NCI-H2107 (cell line): Measurements from ENCODE around the gene SPATC1L.

ENCODE experiments used
- DNase-seq: peaks from one replicate; lab custom pipeline; 2025; lab: John Stamatoyannopoulos, UW

The SPATC1L gene

DNA sequence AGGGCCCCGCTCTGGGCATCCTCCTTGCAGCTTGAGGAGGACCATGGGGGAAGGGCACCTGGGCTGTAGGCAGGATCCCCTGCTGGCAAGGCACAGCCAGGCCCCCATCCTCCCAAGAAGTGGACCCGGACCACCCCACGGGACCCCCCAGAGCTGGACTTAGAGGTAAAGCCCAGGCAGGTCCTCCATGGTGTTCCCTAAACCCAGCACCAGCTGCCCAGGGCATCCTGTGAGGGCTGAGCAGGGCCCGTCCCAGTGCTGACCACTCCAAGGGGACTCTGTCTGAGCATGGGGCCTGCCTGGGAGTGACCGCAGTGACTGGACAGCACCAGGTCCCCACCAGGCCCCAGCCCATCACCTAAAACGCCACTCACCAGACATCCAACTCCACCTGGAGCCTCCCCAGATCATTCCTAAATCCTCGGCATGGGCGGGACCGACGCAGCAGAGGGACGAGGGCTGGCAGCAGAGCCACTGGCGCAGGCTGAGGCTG lies 65.1 kb downstream of the SPATC1L start:
- DNase-seq: no peak

GRCh38 chr21:46118316-46119143 lies 65.7 kb downstream of the SPATC1L start:
- no peak for DNase-seq

DNA sequence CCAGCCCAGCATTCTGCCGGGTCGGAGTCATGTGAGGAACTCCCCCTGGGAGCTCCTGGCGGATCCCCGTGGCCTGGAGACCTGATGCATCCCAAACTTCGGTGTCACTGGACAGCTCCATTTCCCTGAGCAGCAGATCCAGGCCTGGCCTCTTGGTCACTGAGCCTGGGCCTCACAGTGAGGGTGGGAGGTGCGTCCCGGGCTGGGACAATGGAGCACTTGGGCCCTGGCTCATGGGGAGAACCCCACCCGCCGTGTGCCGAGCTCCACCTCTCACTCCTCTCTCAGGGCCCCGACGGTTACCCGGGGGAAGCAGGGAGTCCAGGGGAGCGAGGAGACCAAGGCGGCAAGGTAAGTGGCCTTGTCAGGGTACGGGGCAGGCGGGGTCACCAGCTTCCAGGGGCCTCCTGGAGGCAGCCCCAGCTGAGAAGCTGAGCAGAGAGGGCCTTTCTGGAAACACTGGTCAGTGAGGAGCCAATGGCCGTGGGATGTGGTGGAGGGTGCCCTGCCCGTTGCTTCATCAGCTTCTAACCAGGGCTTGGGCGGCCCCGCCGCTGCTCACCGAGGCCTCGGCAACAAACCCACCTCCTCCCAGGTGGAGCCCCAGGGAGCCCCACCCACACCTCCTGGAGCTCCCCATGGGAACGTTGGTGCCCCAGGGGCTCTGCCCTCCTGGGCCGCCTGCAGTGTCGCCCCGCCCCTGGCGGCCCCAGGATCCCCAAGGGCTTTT lies 66.5 kb downstream of the SPATC1L start:
- no peak for DNase-seq

DNA sequence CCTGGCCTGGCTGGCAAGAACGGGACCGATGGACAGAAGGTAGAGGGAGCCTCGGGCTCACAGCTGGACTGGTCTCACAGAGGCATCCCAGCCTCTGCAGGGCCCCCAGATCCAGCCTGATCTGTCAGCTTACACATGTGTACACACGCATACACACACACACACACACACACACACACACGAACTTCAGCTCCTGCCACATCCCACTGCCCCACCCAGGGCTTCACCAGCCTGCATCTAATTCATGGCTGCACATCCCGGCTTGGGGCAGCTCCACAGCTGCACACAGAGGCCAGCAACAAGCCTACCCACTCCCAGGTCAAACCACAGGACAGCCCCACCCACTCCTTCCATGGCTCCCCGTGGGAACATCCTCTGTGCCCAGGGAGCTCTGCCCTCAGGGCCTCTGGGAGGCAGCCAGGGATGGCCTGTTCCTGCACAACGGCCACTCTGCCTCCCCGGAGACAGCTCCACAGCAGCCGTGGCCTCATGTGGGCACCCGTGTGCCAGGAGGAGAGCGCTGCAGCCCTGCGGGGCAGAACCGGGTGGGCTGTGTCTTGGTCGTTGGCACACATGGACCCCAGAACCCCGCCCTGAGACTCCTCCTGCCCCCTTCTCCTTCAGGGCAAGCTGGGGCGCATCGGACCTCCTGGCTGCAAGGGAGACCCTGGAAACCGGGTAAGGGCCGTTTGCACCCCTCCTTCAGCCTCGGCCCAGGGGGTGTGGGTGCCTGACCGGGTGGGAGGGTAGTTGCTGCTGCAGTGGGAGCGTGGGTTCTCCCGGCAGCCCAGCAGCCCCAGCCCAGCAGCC lies 67.3 kb downstream of the SPATC1L start:
- DNase-seq: no peak

DNA sequence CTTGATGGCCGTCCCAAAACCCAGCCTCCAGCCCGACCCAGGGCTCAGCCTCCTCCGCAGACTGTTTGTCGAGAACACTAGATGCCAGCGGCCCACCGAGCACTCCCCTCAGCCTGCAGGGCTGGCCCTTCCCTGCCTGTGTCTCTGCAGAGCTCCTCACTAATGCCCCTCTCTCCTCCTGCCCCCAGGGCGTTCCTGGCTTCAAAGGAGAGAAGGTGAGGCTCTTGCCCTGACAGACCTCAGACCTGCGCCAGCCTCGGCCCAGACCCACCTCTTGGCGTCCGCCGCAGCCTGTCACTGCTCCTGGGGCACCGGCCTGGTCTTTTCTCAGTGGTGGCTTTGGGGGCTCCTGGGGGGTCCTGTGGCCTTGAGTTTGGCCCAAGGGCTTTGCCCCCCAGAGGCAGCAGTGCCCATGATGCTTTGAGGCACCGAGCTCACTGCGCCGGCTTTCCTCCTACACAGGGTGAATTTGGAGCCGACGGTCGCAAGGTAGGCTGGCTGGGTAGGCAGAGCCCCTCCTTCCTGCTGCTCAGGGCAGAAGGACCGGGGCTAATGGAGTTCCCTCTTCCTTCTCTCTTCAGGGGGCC lies 68.0 kb downstream of the SPATC1L start:
- no peak for DNase-seq

GRCh38 chr21:46115441-46116188 lies 68.6 kb downstream of the SPATC1L start:
- DNase-seq: no peak

- DNase-seq: no peak
Observed at GRCh38 chr21:46114963-46115362, 69.3 kb downstream of the SPATC1L start.

DNA sequence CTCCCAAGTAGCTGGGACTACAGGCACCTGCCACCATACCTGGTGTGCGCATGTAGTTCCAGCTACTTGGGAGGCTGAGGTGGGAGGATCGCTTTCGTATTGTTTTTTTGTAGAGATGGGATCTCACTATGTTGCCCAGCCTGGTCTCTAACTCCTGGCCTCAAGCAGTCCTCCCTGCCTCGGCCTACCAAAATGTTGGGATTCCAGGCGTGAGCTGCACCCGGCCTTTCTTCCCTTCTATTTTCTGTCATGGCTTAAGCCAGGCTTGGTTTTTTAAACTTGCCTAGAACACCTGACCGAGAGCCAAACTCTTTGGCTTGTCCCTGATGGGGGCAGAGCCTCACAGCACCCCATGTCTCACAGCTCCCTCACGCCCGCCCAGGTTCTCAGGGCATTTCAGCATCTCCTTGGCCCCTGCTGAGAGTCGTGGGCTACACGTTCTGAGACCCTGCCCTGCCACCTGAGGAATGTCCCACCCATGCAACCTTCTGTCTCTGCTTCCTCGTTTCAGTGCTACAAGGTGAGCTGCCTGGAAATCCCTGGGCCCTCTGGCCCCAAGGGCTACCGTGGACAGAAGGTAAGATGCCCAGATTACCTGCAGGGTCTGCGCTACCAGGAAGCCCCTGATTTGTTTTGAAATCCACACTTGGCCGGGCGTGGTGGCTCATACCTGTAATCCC lies 70.6 kb downstream of the SPATC1L start:
- DNase-seq: no peak

DNA sequence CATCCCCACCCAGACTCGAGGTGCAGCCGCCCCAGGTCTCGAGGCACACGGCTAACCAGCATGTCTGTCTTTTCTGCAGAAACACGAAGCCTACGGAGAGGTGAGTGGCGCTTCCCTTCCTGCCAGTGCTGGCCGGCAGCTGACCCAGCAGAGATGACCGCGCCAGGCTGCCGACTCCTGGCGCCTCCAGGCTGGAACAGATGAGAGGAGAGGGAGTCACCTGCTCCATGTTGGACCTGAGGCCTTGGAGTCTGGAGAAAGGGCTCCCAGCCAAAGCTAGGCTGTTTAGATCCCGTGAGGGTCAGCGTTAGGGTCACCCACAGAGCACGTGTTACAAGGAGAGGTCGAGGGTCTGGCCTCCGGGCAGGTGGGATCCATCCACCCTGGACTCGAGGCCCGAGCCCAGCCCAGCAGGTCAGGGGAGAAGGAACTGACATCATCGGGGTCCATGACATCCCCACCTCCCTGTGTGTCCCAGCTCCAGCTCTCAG lies 71.5 kb downstream of the SPATC1L start:
- no peak for DNase-seq

DNA sequence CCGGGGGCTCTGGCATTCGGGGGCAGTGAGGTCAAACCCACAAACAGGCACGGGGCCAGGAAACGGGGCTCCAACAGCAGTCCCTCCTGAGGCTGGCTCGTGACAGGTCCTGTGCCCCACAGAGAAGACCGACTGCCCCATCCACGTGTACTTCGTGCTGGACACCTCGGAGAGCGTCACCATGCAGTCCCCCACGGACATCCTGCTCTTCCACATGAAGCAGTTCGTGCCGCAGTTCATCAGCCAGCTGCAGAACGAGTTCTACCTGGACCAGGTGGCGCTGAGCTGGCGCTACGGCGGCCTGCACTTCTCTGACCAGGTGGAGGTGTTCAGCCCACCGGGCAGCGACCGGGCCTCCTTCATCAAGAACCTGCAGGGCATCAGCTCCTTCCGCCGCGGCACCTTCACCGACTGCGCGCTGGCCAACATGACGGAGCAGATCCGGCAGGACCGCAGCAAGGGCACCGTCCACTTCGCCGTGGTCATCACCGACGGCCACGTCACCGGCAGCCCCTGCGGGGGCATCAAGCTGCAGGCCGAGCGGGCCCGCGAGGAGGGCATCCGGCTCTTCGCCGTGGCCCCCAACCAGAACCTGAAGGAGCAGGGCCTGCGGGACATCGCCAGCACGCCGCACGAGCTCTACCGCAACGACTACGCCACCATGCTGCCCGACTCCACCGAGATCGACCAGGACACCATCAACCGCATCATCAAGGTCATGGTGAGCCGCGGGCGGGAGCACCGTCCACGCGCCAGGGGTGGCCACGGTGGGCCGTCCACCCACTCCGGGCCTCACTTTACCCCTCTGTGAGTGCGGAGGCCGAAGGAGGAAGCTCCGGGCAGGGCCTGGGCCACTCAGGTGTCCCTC lies 72.2 kb downstream of the SPATC1L start:
- no peak for DNase-seq

- no peak for DNase-seq
Observed at GRCh38 chr21:46111193-46111571, 73.1 kb downstream of the SPATC1L start.
